ENCODE results near the gene GOLGA6A.
"Not testable (repeated sequence)": the region's sequence is repeated elsewhere in the genome, so short reads cannot be mapped to it uniquely, and the experiment has no call there.

GOLGA6A gene

DNA sequence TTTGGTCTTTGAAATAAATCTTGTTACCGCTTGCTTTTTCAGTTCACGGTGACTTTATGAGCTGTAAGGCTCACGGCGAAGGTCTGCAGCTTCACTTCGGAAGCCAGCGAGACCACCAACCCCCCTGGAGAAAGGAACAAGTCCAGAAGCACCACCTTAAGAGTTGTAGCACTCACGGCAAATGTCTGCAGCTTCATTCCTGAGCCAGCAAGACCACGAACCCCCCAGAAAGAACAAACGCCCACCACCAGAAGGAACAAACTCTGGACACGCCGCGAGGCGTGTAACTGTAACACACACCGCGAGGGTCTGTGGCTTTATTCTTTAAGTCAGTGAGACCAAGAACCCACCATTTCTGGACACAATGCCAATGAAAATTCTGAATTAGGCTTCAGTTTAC, 28.8 kb downstream of the GOLGA6A start:
- DNase-seq (ENCODE audit: low read depth, low spot score): no peak

- DNase-seq (ENCODE audit: low read depth, low spot score): not testable (repeated sequence)
Measured at GRCh38 chr15:74052271-74053260, 29.8 kb downstream of the GOLGA6A start.

- no peak for DNase-seq (ENCODE audit: low read depth, low spot score)
Measured at GRCh38 chr15:74050556-74051234, 31.7 kb downstream of the GOLGA6A start.

DNA sequence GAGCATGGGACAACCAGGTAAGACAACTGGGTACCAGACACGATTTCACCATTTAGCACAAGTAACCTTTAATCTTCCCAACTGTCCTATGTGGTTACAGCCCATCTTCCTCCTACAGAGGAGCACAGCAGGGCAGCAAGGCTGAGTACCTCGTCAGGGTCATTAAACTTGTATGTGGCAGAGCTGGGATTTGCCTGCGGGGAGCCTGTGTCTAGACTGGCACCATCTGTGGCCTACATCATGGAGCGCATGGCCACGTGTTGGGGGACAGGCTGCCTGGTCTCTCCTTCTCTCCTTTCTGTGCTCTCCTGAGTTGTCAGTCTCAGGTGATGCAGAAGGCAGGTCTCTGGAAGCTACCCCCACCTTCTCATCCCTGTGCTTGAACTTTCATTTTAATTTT, 32.2 kb downstream of the GOLGA6A start:
- no peak for DNase-seq (ENCODE audit: low read depth, low spot score)

DNA sequence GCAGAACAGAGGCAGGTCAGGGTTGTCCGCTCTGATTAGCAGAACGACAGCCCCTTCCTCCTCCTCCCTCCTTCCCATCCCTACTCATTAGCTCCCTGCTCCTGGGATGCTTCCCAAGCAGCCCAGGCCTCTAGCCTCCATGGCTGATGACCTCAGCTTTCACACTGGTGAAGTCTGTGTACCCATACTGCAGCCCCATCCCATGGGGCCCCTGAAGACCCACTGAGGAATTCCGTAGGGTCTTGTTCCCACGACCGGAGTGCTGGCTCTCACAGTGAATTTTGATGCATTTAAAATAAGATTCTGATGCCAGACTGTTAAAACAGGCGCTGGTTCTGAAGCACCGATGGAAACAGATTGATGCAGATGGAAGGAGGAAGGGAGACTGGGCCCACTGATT, 36.1 kb downstream of the GOLGA6A start:
- DNase-seq (ENCODE audit: low read depth, low spot score): no peak

GRCh38 chr15:74045636-74046274, 36.6 kb downstream of the GOLGA6A start:
- no peak for DNase-seq (ENCODE audit: low read depth, low spot score)

DNA sequence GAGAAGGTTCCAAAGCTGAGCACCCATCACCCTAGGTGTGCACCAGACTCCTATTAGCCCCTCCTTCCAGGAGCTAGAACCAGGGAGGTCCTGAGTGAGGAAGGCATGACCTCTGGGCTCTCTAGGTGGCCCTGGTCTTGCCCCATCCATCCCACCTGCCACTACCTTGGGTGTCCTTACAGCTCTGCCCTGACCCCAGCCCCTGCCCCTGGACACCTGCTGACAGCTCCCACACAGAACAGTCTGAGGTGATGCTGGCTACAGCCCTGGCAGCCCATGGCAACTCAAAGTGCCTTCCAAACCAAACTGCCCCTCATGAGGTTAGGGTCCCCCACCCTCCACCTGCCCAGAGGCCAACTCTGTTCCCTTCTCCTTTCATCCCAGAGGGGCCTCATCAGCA, 37.2 kb downstream of the GOLGA6A start:
- DNase-seq (ENCODE audit: low read depth, low spot score): no peak

DNA sequence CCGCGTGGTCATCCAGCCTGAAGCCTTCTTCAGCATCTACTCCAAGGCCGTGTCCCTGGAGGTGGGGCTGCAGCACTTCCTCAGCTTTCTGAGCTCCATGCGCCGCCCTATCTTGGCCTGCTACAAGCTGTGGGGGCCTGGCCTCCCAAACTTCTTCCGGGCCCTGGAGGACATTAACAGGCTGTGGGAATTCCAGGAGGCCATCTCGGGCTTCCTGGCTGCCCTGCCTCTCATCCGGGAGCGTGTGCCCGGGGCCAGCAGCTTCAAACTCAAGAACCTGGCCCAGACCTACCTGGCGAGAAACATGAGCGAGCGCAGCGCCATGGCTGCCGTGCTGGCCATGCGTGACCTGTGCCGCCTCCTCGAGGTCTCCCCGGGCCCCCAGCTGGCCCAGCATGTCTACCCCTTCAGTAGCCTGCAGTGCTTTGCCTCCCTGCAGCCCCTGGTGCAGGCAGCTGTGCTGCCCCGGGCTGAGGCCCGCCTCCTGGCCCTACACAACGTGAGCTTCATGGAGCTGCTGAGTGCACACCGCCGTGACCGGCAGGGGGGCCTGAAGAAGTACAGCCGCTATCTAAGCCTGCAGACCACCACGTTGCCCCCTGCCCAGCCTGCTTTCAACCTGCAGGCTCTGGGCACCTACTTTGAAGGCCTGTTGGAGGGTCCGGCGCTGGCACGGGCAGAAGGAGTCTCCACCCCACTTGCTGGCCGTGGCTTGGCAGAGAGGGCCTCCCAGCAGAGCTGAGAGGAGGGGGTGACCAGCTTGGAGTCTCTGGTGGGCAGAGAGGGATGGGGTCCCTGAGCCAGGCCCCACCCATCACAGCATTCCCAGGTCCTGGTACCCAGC, 37.9 kb downstream of the GOLGA6A start:
- DNase-seq (ENCODE audit: low read depth, low spot score): no peak

- DNase-seq (ENCODE audit: low read depth, low spot score): no peak
Measured at GRCh38 chr15:74043425-74044266, 38.7 kb downstream of the GOLGA6A start.

DNA sequence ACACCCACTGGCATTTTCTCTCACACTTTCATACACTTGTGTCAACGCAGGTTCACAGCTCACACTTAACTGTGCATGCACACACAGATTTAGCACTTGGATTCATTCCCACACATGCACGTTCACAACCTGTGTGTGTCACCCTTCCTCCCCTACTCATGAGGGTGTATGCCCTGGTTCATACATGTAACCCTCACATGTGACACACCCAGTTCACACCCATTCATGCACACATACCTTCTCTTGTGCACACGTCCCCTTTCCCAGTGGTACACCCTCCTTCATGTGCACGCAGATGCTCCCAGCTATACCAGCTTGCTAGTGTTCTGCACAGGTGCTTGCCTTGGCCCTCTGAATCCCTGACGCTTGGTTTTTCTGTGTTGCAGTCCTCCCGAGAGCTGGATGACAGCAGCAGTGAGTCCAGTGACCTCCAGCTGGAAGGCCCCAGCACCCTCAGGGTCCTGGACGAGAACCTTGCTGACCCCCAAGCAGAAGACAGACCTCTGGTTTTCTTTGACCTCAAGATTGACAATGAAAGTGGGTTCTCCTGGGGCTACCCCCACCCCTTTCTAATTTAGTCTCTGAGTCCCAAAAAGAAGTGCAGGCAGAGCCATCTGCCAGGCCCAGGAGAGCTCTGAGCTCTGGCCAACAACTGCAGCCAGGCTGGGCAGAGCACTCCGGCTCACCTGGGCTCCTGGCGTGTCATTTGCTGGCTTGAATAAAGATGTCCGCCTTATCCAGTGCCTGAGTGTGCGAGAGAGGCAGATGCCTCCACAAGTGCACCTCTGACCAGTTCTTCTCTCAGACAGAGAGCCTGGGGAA, 39.5 kb downstream of the GOLGA6A start:
- DNase-seq (ENCODE audit: low read depth, low spot score): no peak

DNA sequence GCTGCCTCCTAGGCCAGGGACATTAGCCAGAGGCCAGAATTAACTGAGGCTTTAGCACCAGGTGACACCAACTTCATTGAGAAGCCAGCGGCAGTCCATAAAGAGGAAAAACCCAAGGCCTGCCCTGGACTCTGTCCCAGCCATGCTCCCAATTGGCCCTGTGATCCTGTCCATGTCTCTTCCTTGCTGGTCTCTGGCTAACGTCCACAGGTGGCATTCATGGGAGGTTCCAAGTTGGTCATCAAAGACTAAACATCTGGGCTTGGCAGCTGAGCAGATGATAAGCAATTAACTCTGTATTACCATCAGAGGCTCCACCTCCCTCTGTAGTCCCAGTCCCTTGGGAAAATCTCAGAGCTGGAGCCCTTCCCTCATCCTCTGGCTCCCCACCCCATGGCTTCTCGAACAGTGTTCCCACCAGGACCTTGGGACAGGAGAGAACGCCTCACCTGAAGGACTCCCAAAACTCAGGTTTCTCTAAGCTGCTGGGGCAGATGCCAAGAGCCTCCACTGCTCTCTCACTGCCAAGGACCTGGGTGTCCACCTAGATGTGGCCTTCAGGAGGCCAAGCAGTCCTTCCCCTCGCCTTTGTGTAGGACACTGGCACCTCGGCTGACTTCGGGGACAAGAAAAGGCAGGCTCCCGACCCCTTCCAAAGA, 40.4 kb downstream of the GOLGA6A start:
- DNase-seq (ENCODE audit: low read depth, low spot score): no peak

GRCh38 chr15:74041311-74041756, 41.0 kb downstream of the GOLGA6A start:
- DNase-seq (ENCODE audit: low read depth, low spot score): no peak

DNA sequence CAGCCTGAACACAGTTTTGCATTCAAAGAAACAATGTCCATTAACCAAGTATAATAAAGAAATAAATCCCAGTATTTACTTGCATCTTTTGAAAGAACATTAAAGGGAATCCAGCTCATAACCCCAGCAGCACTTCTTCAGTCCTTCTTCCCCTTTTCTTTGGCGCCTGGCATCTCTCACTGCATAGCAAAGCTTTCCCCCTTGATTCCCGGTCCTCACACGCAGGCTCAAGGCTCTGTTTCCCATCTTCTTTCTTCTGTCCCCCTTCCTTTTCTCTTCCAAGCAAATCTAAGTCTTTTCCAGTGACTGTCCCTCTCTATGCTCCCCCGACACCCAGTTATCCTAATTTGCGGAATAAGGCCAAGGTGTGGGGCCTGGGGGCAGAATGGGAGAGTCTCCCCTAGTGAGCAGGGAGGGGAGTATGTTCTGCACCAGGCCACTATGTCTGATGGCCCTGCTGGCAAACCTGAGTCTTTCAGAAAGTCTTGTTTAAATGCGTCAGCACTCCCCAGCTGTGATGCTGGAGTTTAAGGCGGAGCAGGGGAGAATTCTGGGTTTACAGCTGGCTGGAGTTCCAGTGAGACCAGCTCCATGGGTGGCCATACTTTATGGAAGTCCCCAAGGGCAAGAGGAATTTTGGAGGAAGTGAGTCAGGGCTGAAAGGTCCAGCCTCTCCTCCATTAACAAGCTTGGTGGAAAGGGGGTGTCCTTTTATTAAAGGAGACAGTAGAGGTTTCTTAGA, 42.1 kb downstream of the GOLGA6A start:
- DNase-seq (ENCODE audit: low read depth, low spot score): no peak

DNA sequence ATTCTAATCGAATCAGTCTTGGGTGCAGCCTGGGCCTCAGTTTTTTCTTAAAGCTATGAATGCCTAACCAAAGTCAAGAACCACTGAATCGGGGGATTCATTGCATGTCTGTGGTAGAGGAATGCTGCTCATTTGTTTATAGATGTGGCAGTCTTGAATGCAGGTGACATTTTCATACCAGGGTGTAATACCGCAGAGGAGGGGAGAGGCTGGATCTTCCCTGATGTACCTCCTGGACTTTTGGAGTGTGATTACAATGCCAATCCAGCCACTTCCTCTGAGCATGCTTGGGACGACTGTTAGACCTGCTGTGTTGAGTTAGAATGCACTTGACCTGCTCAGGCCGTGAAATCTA, 42.7 kb downstream of the GOLGA6A start:
- no peak for DNase-seq (ENCODE audit: low read depth, low spot score)

GRCh38 chr15:74038707-74039655, 43.4 kb downstream of the GOLGA6A start:
- DNase-seq (ENCODE audit: low read depth, low spot score): no peak

DNA sequence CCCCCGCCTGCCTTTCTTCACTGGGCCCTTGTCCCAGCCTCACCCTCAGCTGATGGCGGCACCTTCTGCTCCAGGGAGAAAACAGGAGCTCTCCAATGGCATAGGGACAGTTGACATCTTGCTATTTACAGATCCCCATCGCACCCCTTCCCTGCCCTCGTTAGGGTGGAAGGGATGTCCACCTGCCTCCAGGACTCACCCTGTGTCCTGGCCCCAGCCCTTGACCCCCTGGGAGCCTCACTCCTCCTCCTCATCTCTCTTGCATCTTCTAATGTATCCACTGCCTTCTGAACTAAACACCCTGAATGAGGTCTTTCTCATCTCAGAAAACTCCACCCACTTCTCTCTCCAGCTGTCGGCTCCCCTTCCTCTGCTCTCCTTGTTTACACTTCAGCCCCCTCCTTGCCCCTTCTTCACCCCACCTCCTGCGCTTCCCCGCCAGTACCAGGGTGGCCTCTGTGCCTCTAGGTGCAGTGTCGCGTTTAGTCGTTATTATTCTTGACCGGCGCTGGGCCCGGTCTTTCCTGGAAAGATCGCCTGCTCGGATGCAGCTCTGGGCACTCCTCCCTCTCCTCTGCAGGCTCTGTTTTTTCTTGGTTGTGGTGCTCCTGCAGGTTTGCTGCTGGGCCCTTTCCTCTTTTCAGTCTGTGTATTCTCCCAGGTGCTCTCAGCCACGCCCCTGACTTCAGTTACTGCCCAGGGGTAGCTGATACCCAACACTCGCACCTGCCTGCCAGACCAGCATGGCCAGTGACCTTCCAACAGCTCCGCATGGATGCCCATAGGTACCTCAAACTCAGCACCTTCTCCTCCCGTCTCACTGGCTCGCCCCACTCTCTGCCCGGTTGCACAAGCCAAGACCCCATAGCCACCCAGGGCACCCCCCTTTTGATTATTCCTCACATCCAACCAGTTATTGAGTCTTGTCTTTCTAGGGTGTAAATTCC, 44.9 kb downstream of the GOLGA6A start:
- DNase-seq (ENCODE audit: low read depth, low spot score): no peak
